ENCODE results near the gene RASL11A. TPM values are rescaled to one million over a fixed set of nuclear protein-coding genes. Genes with fewer than 3 reads are reported as not detected.
A peak's percentile ranks its signal among the peaks of the same experiment; 100 is the strongest.

RASL11A gene
- total RNA-seq, 1 experiment from 2014 or later: 2.7 TPM

GRCh38 chr13:27279506-27279905 is 8.9 kb downstream of the RASL11A start:
- no peak overlapping the region for H4K8ac ChIP-seq (replicated peaks; ENCODE audit: insufficient read length, low read depth, low read length)
- no peaks in the 10 kb centered on the region for H3K4me1 ChIP-seq (ENCODE audit: insufficient read depth, low read length)
- peaks cover 17% of the 10 kb centered on the region for H3K27me3 Mint-ChIP-seq (ENCODE audit: low read depth)
- H2AFZ ChIP-seq (ENCODE audit: low read length): no peak overlapping the region
- H3K14ac ChIP-seq (ENCODE audit: insufficient read depth, low read length): no peak overlapping the region
- no peaks in the 10 kb centered on the region for H3K9me3 Mint-ChIP-seq
- no peaks in the 10 kb centered on the region for H3K36me3 Mint-ChIP-seq (ENCODE audit: insufficient read depth in 1 of 3, low read depth in 3 of 3)
- H2BK120ac ChIP-seq (ENCODE audit: low read depth, low read length, poor library complexity, severe bottlenecking): no peak overlapping the region
- H2AK5ac ChIP-seq (ENCODE audit: insufficient read length, low read length): no peak overlapping the region
- no peak overlapping the region for H2BK15ac ChIP-seq (ENCODE audit: low read depth, low read length)
- H4K20me1 ChIP-seq (ENCODE audit: control insufficient read depth, insufficient read depth, insufficient read length): no peaks in the 10 kb centered on the region
- H3K4me1 Mint-ChIP-seq: peaks cover 13% of the 10 kb centered on the region in 2 experiments; a peak in 3 of 4 replicates
- H3T11ph ChIP-seq (ENCODE audit: low read length): no peak overlapping the region
- H2BK20ac ChIP-seq (ENCODE audit: low read depth, low read length, poor library complexity, severe bottlenecking): no peak overlapping the region
- H3K4me3 Mint-ChIP-seq: no peak overlapping the region
- no peak overlapping the region for H4K5ac ChIP-seq (ENCODE audit: insufficient read length, low read depth, low read length)
- H3K23me2 ChIP-seq (ENCODE audit: insufficient read length, low read depth, low read length, poor library complexity, severe bottlenecking): no peaks in the 10 kb centered on the region
- H3K9ac ChIP-seq (ENCODE audit: extremely low read depth, insufficient read length, low read length): no peak overlapping the region
- H3K79me2 ChIP-seq (ENCODE audit: insufficient read depth, low read length): no peaks in the 10 kb centered on the region
- TF ChIP-seq, protein P1, sequence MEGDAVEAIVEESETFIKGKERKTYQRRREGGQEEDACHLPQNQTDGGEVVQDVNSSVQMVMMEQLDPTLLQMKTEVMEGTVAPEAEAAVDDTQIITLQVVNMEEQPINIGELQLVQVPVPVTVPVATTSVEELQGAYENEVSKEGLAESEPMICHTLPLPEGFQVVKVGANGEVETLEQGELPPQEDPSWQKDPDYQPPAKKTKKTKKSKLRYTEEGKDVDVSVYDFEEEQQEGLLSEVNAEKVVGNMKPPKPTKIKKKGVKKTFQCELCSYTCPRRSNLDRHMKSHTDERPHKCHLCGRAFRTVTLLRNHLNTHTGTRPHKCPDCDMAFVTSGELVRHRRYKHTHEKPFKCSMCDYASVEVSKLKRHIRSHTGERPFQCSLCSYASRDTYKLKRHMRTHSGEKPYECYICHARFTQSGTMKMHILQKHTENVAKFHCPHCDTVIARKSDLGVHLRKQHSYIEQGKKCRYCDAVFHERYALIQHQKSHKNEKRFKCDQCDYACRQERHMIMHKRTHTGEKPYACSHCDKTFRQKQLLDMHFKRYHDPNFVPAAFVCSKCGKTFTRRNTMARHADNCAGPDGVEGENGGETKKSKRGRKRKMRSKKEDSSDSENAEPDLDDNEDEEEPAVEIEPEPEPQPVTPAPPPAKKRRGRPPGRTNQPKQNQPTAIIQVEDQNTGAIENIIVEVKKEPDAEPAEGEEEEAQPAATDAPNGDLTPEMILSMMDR (conservative IDR thresholded peaks at IDR 0.05): no peak
- H2BK12ac ChIP-seq (ENCODE audit: insufficient read length, low read depth, low read length): no peak overlapping the region
- H2BK5ac ChIP-seq (ENCODE audit: insufficient read length, low read length): no peak overlapping the region
- H4K91ac ChIP-seq (ENCODE audit: insufficient read length, low read depth, low read length): no peak overlapping the region
- no peak overlapping the region for H3K56ac ChIP-seq (ENCODE audit: insufficient read length, low read depth, low read length)
- no peak overlapping the region for H3K27ac ChIP-seq (ENCODE audit: insufficient read length, low read depth, low read length)
- no peak overlapping the region for H3K23ac ChIP-seq (ENCODE audit: insufficient read length, low read depth, low read length)
- H3K9me3 ChIP-seq (ENCODE audit: control insufficient read depth, low read depth, low read length): no peaks in the 10 kb centered on the region
- H3K27ac Mint-ChIP-seq: no peak overlapping the region
- no CpG with 5 or more reads among the region's 7 CpGs for WGBS (ENCODE audit: extremely low coverage, insufficient read length, low lambda C conversion rate)
- no peak overlapping the region for H3K4me2 ChIP-seq (ENCODE audit: insufficient read depth, insufficient read length, low read length)
- H3K4ac ChIP-seq (ENCODE audit: low read depth, low read length): no peak overlapping the region
- no peaks in the 10 kb centered on the region for H3K79me1 ChIP-seq (ENCODE audit: insufficient read depth, low read depth, low read length, poor library complexity, severe bottlenecking)
- H3K18ac ChIP-seq (ENCODE audit: insufficient read length, low read depth, low read length): no peak overlapping the region
- no peaks in the 10 kb centered on the region for H3K27me3 ChIP-seq (ENCODE audit: insufficient read depth, low read length)
- DNase-seq: peak; percentile 23

All from H9 (cell line).